HG03039 (cell line): ENCODE results near the gene MALRD1.
"Not testable (repeated sequence)": the region's sequence is repeated elsewhere in the genome, so short reads cannot be mapped to it uniquely, and the experiment has no call there.

ENCODE experiments used
- ATAC-seq: cut with Tn5 transposase; IDR thresholded peaks from one replicate; pipeline ENCODE4 v1.9.1; 2021; ENCODE audit warnings: mild to moderate bottlenecking, moderate library complexity; ENCODE audit not compliant: unreplicated experiment

Gene MALRD1

GRCh38 chr10:19480353-19480752 is 431.8 kb downstream of the MALRD1 start:
- ATAC-seq = no peak

GRCh38 chr10:19483421-19483820 is 434.8 kb downstream of the MALRD1 start:
- no peak for ATAC-seq

DNA sequence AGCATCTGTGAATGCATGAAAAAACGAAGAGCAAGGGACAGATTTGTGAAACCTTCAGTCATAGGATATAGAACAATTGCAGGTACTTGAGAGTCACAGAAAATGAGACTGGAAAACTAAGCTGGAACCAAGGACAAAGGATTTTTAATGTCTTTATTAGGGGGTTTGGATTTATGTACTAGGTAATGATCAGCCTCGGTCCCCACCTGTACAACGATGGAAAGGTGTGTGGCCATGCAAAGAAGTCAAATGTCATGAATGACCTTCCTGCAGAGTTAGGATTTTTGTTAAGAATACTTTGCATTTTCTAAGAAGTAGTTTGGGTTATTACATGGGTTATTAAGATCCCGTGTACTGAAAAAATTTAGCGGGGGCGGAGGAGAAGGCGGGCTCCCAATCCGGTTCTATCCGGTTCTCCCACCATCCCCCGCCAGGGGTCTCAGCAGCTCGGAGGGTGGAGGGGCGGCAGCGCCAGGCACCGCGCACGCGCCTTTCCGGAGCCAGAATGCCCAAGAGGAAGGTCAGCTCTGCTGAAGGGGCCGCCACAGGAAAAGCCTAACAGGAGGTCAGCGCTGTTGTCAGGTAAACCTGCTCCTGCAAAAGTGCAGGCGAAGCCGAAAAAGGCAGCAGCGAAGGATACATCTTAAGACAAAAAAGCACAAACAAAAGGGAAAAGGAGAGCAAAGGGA is 440.1 kb downstream of the MALRD1 start:
- no peak for ATAC-seq

- no peak for ATAC-seq
Observed at GRCh38 chr10:19491166-19491565, 442.6 kb downstream of the MALRD1 start.

DNA sequence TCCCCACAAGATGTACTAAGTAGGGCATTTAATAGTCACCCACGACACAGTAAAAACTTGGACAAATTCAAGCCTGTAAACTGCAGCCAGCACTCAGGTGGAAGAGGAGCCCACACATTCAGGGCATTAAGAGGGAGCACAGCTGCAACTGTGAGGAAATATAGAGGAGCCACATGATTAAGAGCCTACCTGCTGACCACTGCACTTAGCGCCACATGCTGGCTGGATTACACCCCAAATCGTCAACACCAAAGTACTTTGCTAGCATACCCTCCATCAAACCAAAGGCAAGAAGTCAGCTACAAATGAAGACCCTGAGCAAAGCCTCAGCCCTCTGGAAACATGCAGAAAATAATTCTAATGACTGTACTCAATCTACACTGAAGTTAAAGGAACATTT is 445.3 kb downstream of the MALRD1 start:
- ATAC-seq = no peak

- no peak for ATAC-seq
Observed at GRCh38 chr10:19497026-19497425, 448.4 kb downstream of the MALRD1 start.

DNA sequence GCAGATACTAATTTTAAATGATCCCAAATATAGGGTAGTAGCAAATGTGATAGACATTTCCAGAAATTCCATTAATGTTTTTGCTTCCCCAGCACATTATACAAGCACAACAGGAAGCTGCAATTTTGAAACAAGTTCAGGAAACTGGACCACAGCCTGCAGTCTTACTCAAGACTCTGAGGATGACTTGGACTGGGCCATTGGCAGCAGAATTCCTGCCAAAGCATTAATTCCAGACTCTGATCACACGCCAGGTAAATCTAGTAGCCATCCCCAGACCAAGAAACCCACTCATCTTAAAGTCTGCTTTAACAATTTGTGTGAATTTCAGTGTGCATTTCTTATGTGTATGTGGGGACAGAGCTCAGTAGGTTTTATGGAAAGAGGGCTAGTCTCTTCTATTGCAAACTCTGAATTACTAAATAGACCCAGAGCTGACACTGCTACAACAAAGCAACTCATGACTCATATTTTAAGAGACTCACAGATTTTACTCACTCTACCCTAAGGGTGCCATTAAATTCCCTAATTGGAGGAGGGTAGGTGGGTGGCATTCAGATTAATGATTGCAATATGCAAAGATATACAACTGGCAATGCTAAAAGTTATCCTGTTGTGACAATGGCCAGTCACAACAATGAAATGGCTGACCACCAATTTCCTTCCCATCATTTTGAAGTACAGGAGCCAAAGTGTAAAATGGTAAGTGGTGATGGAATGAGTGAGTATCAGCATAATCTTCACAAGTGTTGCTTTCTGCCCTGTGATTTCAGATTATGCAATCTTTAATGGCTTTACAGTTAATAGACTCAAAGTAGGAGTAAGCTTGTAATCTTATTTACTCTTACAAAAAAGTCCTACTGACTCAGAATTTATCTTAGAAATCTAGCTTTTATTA is 450.0 kb downstream of the MALRD1 start:
- no peak for ATAC-seq

DNA sequence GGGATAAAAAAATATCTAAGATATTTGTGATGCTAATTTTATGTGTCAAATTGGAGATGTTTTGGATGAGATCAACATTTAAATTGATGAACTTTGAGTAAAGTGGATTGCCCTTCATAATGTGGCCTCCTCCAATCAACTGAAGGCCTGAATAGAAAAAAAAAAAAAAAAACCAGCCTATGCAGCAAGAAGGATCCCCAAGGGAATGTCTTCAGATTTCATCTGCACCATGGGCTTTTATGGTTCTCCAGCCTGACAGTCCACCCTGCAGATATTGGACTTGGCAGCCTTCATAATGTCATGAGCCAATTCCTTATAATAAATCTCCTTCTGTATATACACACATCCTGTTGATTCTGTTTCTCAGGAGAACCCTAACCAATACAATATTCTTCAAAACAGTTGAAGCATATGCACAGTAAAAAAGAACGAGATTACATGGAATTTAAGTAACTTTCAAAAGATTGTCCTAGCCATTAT is 450.7 kb downstream of the MALRD1 start:
- no peak for ATAC-seq

- ATAC-seq = no peak
Observed at GRCh38 chr10:19500959-19501358, 452.4 kb downstream of the MALRD1 start.

- no peak for ATAC-seq
Observed at GRCh38 chr10:19505320-19506312, 457.0 kb downstream of the MALRD1 start.

- ATAC-seq = not testable (repeated sequence)
Observed at GRCh38 chr10:19510005-19510732, 461.6 kb downstream of the MALRD1 start.

DNA sequence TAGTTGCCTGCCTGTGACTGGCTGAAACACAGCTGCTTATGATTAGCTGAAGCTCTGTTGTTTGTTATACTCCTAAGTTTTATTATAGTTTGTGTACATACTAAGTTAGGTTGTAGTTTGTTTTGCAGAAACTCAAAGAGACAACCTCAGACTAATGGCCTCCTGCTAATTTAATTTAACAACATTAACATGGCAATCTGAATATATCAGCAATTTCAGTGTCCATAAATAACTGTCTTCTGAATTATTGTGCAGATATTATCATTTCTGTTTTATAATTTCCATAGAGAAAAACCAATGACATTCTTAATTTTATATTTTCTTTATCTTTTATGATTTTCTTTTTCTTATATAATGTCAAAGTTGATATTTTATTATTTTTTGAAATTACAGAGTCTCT is 469.5 kb downstream of the MALRD1 start:
- no peak for ATAC-seq

- ATAC-seq = no peak
Observed at GRCh38 chr10:19518632-19519031, 470.0 kb downstream of the MALRD1 start.

- no peak for ATAC-seq
Observed at GRCh38 chr10:19531324-19531723, 482.7 kb downstream of the MALRD1 start.

DNA sequence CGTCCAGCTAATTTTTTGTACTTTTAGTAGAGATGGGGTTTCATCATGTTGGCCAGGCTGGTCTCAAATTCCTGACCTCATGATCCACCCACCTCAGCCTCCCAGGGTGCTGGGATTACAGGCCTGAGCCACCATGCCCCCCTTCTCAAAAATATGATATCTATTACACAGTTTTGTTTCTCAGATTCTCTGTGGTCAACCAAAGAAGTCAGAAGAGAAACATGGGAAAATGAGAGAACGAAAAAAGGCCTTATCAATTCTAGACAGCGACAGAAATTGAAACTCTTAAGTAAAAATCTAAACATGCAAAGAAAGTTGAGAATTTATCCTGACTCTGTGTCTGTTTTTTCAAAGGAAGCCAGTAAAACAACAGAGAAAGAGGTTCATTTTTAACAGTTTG is 483.8 kb downstream of the MALRD1 start:
- ATAC-seq = no peak

DNA sequence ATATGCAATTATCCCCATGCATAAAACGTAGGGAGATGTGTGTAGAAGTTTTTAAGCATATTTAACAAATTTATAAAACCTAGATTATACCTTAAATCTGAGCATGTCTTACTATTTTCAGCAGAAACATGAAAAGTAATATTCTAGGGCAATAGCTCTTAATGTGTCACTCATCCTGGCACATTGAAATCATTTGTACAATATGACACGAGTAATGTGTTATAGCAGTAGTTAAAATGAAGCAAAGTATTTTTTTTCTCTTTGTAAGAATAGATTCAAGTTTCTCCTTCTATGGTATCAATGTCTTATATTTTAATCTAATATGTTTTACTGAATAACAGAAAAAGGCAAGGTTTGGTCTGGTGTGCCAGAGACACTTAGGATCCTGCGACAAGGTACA is 492.7 kb downstream of the MALRD1 start:
- ATAC-seq = no peak

DNA sequence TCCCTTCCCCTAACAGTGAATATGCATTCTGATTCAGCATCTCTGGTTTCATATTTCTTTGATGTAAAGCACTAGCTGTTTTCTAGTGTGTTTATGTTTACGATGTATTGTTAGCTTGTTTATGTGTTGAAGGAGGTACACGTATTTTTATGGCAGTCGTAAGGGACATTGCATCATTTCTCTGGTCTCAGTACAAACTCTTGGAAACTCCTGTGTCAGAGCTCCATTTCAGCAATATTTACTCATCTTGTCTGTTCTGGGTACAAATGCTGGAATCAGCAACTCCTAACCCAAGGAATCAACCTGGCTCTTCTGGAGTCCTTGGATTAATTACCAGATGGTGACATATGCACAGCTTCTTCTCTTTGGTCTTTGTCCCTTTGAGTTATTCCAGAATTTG is 497.6 kb downstream of the MALRD1 start:
- ATAC-seq = no peak

GRCh38 chr10:19549503-19549902 is 500.9 kb downstream of the MALRD1 start:
- ATAC-seq = no peak

DNA sequence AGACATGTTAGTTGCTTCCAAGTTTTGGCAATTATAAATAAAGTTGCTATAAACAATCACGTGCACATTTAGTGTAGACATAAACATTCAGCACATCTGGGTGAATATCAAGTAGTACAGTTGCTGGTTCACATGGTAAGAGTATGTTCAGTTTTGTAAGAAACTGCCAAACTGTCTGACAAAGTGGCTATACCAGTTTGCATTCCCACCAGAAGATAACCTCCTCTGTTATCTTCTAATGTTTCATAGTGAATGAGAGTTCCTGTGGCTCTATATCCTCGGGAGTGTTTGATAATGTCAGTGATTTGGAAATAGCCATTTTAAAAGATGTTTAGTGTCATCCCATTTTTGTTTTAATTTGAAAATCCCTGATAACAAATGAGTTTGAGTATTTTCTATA is 508.1 kb downstream of the MALRD1 start:
- no peak for ATAC-seq

- ATAC-seq = no peak
Observed at GRCh38 chr10:19561181-19561580, 512.6 kb downstream of the MALRD1 start.
